HepG2 (cell line): ENCODE measurements around the gene DHX8. TPM values are rescaled to one million over a fixed set of nuclear protein-coding genes. Genes with fewer than 3 reads are reported as not detected.

Experiments
- BORCS8-MEF2B ChIP-seq: sonication (generic); formaldehyde crosslinking; IDR thresholded peaks from 2 replicates; pipeline ENCODE4 v1.8.0; 2022; ENCODE audit warnings: mild to moderate bottlenecking, missing genetic modification reagents
- EZH2 ChIP-seq: conservative IDR thresholded peaks from 2 replicates; pipeline ENCODE4 v1.6.1; 2012; ENCODE audit warnings: mild to moderate bottlenecking, low read depth, low read length, moderate library complexity
- FOXP4 ChIP-seq: sonication (generic); formaldehyde crosslinking; IDR thresholded peaks from 2 replicates; pipeline ENCODE4 v1.4.0; 2020; ENCODE audit warnings: missing genetic modification reagents
- HNF1B ChIP-seq: sonication (generic); formaldehyde crosslinking; IDR thresholded peaks from 2 replicates; pipeline ENCODE4 v1.5.1; 2020; ENCODE audit warnings: mild to moderate bottlenecking, moderate library complexity, missing genetic modification reagents
- HOXA3 ChIP-seq: sonication (generic); formaldehyde crosslinking; IDR thresholded peaks from 2 replicates; pipeline ENCODE4 v1.5.0; 2020; ENCODE audit warnings: missing genetic modification reagents
- HOXD1 ChIP-seq: sonication (generic); formaldehyde crosslinking; IDR thresholded peaks from 2 replicates; pipeline ENCODE4 v1.5.0; 2020; ENCODE audit warnings: missing genetic modification reagents
- KLF6 ChIP-seq: IDR thresholded peaks from 2 replicates; pipeline ENCODE4 v1.8.0; 2016; ENCODE audit warnings: missing biosample characterization, missing genetic modification reagents
- NFAT5 ChIP-seq: sonication (generic); formaldehyde crosslinking; IDR thresholded peaks from 2 replicates; pipeline ENCODE4 v1.4.0; 2020; ENCODE audit warnings: missing genetic modification reagents
- SALL1 ChIP-seq: sonication (generic); formaldehyde crosslinking; IDR thresholded peaks from 2 replicates; pipeline ENCODE4 v1.8.0; 2022; ENCODE audit warnings: mild to moderate bottlenecking, missing genetic modification reagents
- ZFP1 ChIP-seq: IDR thresholded peaks from 2 replicates; pipeline ENCODE4 v1.6.1; 2016
- ZFY ChIP-seq: sonication (generic); formaldehyde crosslinking; IDR thresholded peaks from 2 replicates; pipeline ENCODE4 v1.4.0; 2020; ENCODE audit warnings: missing genetic modification reagents
- ZNF558 ChIP-seq: sonication (generic); formaldehyde crosslinking; IDR thresholded peaks from 2 replicates; pipeline ENCODE4 v1.9.0; 2022; ENCODE audit warnings: mild to moderate bottlenecking, missing genetic modification reagents, borderline replicate concordance
- ZNF605 ChIP-seq: sonication (generic); formaldehyde crosslinking; IDR thresholded peaks from 2 replicates; pipeline ENCODE4 v1.8.0; 2022; ENCODE audit warnings: mild to moderate bottlenecking, missing genetic modification reagents
- ZNF781 ChIP-seq: sonication (generic); formaldehyde crosslinking; IDR thresholded peaks from 2 replicates; pipeline ENCODE4 v1.5.1; 2020; ENCODE audit warnings: borderline replicate concordance, mild to moderate bottlenecking, missing genetic modification reagents; ENCODE audit errors: not compliant biosample characterization
- polyA plus RNA-seq, 8 experiments: library from polyadenylated mRNA; depleted of rRNA in 3 of 8; stranded (reverse) in 7 of 8; unstranded in 1 of 8; fragments of >200 nt; fragmentation: Illumina TruSeq in 4 of 8; extraction: Trizol in 4 of 8; gene quantifications; 2 replicates each; pipeline versions ENCODE4 v1.2.1 to v1.2.3, GENCODE V29; 2011 to 2016; ENCODE audit warnings: low read depth in 4 of 8, missing spikeins in 1 of 8, mixed read lengths in 1 of 8; ENCODE audit not compliant: insufficient read depth in 1 of 8
- total RNA-seq, 5 experiments: library from RNA; depleted of rRNA; stranded (reverse); fragments of >200 nt; fragmentation: Illumina TruSeq; extraction: Trizol; gene quantifications; 2 replicates each; pipeline ENCODE4 v1.2.3, GENCODE V29; 2016; ENCODE audit warnings: low read depth in 1 of 5
- TF ChIP-seq, protein P1 (sequence below): sonication (generic); formaldehyde crosslinking; IDR thresholded peaks from 2 replicates; pipeline ENCODE4 v1.4.0; 2020; ENCODE audit warnings: missing genetic modification reagents, borderline replicate concordance

The DHX8 gene
- total and polyA plus RNA-seq, 2 of the 13 experiments (the other 11 are each of a cell fraction or from before 2014, with no cell fraction given) = 24.8 to 48.9 TPM

DNA sequence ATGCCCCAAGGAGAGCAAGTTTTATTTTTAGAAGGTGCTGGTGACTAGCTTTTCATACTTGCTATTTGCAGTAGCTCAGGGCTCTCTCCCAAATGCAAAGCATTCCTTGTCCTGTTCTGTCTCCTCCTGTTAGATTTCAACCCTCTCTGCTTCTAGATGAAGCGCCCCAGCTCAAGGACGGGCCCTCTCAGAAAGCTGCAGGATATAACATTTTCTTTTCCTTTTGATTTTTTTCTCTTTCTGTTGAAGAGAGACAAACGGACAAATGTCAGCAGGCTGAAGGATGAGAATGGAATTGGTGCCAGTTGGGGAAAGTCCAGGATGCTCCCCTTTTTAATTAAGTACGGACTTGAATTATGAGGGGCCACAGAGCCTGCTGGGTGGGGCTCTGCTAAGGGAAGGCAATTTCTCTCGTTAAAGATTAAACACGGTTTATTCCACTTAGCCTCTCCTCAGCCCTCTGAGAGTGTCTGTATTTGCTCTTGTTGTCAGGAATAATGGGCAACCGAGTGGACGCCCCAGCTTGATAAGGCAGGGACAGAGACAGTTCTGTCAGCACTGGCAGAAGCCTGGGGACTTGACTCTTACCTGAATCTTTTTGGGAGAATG lies 68.6 kb downstream of the DHX8 start (continued):
- TF ChIP-seq, protein P1, sequence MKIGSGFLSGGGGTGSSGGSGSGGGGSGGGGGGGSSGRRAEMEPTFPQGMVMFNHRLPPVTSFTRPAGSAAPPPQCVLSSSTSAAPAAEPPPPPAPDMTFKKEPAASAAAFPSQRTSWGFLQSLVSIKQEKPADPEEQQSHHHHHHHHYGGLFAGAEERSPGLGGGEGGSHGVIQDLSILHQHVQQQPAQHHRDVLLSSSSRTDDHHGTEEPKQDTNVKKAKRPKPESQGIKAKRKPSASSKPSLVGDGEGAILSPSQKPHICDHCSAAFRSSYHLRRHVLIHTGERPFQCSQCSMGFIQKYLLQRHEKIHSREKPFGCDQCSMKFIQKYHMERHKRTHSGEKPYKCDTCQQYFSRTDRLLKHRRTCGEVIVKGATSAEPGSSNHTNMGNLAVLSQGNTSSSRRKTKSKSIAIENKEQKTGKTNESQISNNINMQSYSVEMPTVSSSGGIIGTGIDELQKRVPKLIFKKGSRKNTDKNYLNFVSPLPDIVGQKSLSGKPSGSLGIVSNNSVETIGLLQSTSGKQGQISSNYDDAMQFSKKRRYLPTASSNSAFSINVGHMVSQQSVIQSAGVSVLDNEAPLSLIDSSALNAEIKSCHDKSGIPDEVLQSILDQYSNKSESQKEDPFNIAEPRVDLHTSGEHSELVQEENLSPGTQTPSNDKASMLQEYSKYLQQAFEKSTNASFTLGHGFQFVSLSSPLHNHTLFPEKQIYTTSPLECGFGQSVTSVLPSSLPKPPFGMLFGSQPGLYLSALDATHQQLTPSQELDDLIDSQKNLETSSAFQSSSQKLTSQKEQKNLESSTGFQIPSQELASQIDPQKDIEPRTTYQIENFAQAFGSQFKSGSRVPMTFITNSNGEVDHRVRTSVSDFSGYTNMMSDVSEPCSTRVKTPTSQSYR (CRISPR knock-in tag) = peak; percentile 24; the same call in 1 of the 2 replicates
- TF ChIP-seq SALL1 (CRISPR knock-in tag) = peak; percentile 48
- peak; percentile 58 for TF ChIP-seq ZNF781
- no peak for TF ChIP-seq EZH2
- TF ChIP-seq KLF6 = peak; percentile 75; the same call in 1 of the 2 replicates
- peak; percentile 32; the same call in 1 of the 2 replicates for TF ChIP-seq BORCS8-MEF2B
- TF ChIP-seq ZNF605 (CRISPR knock-in tag) = peak; percentile 72
- TF ChIP-seq ZFP1 (CRISPR knock-in tag) = peak; percentile 48; the same call in 1 of the 2 replicates
- TF ChIP-seq ZNF558 (CRISPR knock-in tag) = no peak
- TF ChIP-seq NFAT5 = 0 out of 2 replicates have a peak, but pooled peaks have one; percentile 29
- TF ChIP-seq FOXP4 = peak; percentile 86
- TF ChIP-seq HOXA3 (CRISPR knock-in tag) = peak; percentile 57; the same call in 1 of the 2 replicates
- peak; percentile 20; the same call in 1 of the 2 replicates for TF ChIP-seq ZFY (CRISPR knock-in tag)
- TF ChIP-seq HOXD1 (CRISPR knock-in tag) = peak; percentile 41; the same call in 1 of the 2 replicates
- TF ChIP-seq HNF1B (CRISPR knock-in tag) = peak; percentile 90
